ENCODE results near the gene FMN1. TPM values are rescaled to one million over a fixed set of nuclear protein-coding genes. Genes with fewer than 3 reads are reported as not detected.

Gene FMN1
- total and polyA plus RNA-seq, 2 of the 13 experiments (the other 11 are each of a cell fraction or from before 2014, with no cell fraction given), result 0.20 to 0.60 TPM

- no peak for TF ChIP-seq CCDC6 (CRISPR knock-in tag; IDR thresholded peaks at IDR 0.05)
- no peak for TF ChIP-seq ZNF770 (CRISPR knock-in tag; IDR thresholded peaks at IDR 0.05)
- TF ChIP-seq ARNT2 (CRISPR knock-in tag; IDR thresholded peaks at IDR 0.05; ENCODE audit: low read depth), result no peak
- TF ChIP-seq, protein P1, sequence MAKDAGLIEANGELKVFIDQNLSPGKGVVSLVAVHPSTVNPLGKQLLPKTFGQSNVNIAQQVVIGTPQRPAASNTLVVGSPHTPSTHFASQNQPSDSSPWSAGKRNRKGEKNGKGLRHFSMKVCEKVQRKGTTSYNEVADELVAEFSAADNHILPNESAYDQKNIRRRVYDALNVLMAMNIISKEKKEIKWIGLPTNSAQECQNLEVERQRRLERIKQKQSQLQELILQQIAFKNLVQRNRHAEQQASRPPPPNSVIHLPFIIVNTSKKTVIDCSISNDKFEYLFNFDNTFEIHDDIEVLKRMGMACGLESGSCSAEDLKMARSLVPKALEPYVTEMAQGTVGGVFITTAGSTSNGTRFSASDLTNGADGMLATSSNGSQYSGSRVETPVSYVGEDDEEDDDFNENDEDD (CRISPR knock-in tag; IDR thresholded peaks at IDR 0.05; ENCODE audit: borderline replicate concordance), result no peak
- TF ChIP-seq ZNF781 (CRISPR knock-in tag; IDR thresholded peaks at IDR 0.05; ENCODE audit: borderline replicate concordance, not compliant biosample characterization), result no peak
- no peak for TF ChIP-seq AHR (CRISPR knock-in tag; IDR thresholded peaks at IDR 0.05)
- no peak for TF ChIP-seq ZNF670 (CRISPR knock-in tag; IDR thresholded peaks at IDR 0.05; ENCODE audit: borderline replicate concordance)
- no peak for TF ChIP-seq ZNF737 (CRISPR knock-in tag; IDR thresholded peaks at IDR 0.05; ENCODE audit: borderline replicate concordance)
- TF ChIP-seq BHLHE40 (IDR thresholded peaks at IDR 0.05; ENCODE audit: low read length), result no peak
- peak; percentile 60 for TF ChIP-seq TCF7L2 (IDR thresholded peaks at IDR 0.05; ENCODE audit: low read depth, low read length)
- no peak for TF ChIP-seq TERF1 (CRISPR knock-in tag; IDR thresholded peaks at IDR 0.05)
- TF ChIP-seq ZNF460 (CRISPR knock-in tag; IDR thresholded peaks at IDR 0.05; ENCODE audit: borderline replicate concordance), result no peak
- no peak for TF ChIP-seq ZNF703 (CRISPR knock-in tag; IDR thresholded peaks at IDR 0.05; ENCODE audit: borderline replicate concordance)
- TF ChIP-seq, protein P2, sequence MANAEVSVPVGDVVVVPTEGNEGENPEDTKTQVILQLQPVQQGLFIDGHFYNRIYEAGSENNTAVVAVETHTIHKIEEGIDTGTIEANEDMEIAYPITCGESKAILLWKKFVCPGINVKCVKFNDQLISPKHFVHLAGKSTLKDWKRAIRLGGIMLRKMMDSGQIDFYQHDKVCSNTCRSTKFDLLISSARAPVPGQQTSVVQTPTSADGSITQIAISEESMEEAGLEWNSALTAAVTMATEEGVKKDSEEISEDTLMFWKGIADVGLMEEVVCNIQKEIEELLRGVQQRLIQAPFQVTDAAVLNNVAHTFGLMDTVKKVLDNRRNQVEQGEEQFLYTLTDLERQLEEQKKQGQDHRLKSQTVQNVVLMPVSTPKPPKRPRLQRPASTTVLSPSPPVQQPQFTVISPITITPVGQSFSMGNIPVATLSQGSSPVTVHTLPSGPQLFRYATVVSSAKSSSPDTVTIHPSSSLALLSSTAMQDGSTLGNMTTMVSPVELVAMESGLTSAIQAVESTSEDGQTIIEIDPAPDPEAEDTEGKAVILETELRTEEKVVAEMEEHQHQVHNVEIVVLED (CRISPR knock-in tag; IDR thresholded peaks at IDR 0.05; ENCODE audit: borderline replicate concordance), result no peak
- no peak for TF ChIP-seq BORCS8-MEF2B (CRISPR knock-in tag; IDR thresholded peaks at IDR 0.05)
- no peak for TF ChIP-seq ZFP1 (CRISPR knock-in tag; IDR thresholded peaks at IDR 0.05)
- no peak for TF ChIP-seq GABPB1 (CRISPR knock-in tag; IDR thresholded peaks at IDR 0.05)
- no peak for TF ChIP-seq U2AF1 (optimal IDR thresholded peaks at IDR 0.05; ENCODE audit: low read depth, low read length)
- TF ChIP-seq PAF1 (CRISPR knock-in tag; IDR thresholded peaks at IDR 0.05), result no peak
- TF ChIP-seq HDAC2 (CRISPR knock-in tag; IDR thresholded peaks at IDR 0.05), result peak; percentile 32; the same call in 1 of the 2 replicates
- peak; percentile 48; the same call in 1 of the 2 replicates for TF ChIP-seq NFE2L2 (IDR thresholded peaks at IDR 0.05; ENCODE audit: low read length)
- no peak for TF ChIP-seq RBM39 (IDR thresholded peaks at IDR 0.05; ENCODE audit: low read depth, low read length, poor library complexity, severe bottlenecking)
- no peak for TF ChIP-seq ZNF30 (CRISPR knock-in tag; IDR thresholded peaks at IDR 0.05)
- peak; percentile 44; the same call in 1 of the 2 replicates for TF ChIP-seq RCOR2 (CRISPR knock-in tag; IDR thresholded peaks at IDR 0.05)
- TF ChIP-seq MYC (CRISPR knock-in tag; IDR thresholded peaks at IDR 0.05; ENCODE audit: borderline replicate concordance), result no peak
- TF ChIP-seq ZNF205 (CRISPR knock-in tag; IDR thresholded peaks at IDR 0.05), result peak; percentile 92
- no peak for TF ChIP-seq ZNF234 (CRISPR knock-in tag; conservative IDR thresholded peaks at IDR 0.05)
These were observed 341.7 kb downstream of the FMN1 start (continued) for GRCh38 chr15:32852771-32853170.

All from HepG2 (cell line).